ENCODE results near the gene STXBP5.

DNA sequence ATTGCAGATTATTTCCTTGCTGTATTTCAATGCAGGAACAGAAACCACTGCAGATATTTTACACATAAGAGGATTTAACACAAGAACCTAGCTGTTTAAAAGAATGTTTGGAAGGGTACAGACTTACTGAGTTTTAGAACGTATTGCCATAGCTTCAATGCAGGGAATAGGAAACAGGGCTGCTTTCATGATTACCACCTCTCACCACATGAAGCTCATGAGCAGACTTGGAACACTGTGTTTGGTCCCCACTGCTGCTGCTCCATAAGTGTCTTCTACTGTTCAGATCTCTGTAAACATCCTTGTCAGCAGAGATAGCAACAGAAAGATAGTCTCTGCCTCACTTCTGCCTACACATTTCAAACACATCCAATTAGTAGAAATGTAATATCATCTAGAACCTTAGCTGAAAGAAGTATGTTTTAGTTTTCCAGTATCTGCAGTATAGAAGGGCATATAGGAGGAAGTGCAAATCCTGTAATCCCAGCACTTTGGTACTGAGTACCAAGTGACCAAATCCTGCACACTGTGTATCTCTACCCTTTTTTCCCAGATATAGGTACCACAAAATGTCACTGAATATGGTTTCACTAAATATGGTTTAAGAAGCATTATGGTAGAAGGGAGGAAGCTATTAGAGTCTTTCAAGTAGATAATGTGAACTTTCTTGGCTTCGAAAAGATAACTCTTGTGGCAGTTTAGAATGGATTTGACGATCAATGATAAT lies 51.9 kb downstream of the STXBP5 start:
- TF ChIP-seq, protein P1, sequence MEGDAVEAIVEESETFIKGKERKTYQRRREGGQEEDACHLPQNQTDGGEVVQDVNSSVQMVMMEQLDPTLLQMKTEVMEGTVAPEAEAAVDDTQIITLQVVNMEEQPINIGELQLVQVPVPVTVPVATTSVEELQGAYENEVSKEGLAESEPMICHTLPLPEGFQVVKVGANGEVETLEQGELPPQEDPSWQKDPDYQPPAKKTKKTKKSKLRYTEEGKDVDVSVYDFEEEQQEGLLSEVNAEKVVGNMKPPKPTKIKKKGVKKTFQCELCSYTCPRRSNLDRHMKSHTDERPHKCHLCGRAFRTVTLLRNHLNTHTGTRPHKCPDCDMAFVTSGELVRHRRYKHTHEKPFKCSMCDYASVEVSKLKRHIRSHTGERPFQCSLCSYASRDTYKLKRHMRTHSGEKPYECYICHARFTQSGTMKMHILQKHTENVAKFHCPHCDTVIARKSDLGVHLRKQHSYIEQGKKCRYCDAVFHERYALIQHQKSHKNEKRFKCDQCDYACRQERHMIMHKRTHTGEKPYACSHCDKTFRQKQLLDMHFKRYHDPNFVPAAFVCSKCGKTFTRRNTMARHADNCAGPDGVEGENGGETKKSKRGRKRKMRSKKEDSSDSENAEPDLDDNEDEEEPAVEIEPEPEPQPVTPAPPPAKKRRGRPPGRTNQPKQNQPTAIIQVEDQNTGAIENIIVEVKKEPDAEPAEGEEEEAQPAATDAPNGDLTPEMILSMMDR (IDR thresholded peaks at IDR 0.05): no peak
- no peak for TF ChIP-seq POLR2A (IDR thresholded peaks at IDR 0.05)
